ENCODE measurements around the gene PPP1R36.
"Not testable (repeated sequence)": the region's sequence is repeated elsewhere in the genome, so short reads cannot be mapped to it uniquely, and the experiment has no call there.

The PPP1R36 gene

GRCh38 chr14:64612021-64612380 lies 62.2 kb downstream of the PPP1R36 start:
- DNase-seq (ENCODE audit: low spot score), result no peak
- in situ Hi-C loops (cut with MboI; ENCODE audit: low sequenced_read_pairs, unreplicated experiment), result no loop called here
- TF ChIP-seq, protein P1, sequence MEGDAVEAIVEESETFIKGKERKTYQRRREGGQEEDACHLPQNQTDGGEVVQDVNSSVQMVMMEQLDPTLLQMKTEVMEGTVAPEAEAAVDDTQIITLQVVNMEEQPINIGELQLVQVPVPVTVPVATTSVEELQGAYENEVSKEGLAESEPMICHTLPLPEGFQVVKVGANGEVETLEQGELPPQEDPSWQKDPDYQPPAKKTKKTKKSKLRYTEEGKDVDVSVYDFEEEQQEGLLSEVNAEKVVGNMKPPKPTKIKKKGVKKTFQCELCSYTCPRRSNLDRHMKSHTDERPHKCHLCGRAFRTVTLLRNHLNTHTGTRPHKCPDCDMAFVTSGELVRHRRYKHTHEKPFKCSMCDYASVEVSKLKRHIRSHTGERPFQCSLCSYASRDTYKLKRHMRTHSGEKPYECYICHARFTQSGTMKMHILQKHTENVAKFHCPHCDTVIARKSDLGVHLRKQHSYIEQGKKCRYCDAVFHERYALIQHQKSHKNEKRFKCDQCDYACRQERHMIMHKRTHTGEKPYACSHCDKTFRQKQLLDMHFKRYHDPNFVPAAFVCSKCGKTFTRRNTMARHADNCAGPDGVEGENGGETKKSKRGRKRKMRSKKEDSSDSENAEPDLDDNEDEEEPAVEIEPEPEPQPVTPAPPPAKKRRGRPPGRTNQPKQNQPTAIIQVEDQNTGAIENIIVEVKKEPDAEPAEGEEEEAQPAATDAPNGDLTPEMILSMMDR (IDR thresholded peaks at IDR 0.05; ENCODE audit: borderline replicate concordance, control extremely low read depth, extremely low read depth, insufficient read depth, missing control alignments), result no peak

DNA sequence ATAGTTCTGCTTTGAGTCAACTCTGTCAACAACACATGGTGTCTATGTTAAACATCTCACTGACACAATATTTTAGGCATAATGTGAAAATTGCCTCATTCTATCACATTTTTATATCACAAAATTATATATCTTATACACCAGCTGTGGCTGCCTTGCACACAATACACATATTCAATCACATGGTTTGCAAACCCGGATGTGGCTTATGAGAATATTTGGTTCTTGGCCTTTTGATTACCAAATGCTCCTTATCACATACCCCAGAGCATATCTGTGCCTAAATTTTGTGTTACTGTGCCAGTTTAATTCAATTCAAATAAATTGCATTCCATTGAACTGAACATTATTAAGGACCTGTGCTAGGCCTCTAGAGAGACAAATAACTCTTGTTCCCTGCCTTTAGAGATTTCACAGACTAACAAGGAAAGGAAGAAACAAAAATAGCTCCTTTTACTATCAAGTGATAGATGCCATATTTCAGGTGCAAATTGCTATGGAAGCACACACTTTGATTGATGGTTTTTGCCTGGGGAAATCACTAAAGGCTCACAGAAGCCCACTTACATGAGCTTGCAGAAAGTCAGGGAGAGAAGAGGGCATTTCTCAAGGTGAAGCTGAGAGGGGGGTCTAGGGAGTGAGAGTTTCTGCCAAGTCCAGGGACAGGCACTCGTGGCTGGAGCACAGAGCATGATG lies 63.4 kb downstream of the PPP1R36 start:
- no peak for DNase-seq (ENCODE audit: low spot score)
- in situ Hi-C loops (cut with MboI; ENCODE audit: low sequenced_read_pairs, unreplicated experiment), result no loop called here
- TF ChIP-seq, protein P1 (IDR thresholded peaks at IDR 0.05; ENCODE audit: borderline replicate concordance, control extremely low read depth, extremely low read depth, insufficient read depth, missing control alignments), result no peak

- no peak for DNase-seq (ENCODE audit: low spot score)
- TF ChIP-seq, protein P1 (IDR thresholded peaks at IDR 0.05; ENCODE audit: borderline replicate concordance, control extremely low read depth, extremely low read depth, insufficient read depth, missing control alignments), result no peak
- in situ Hi-C loops (cut with MboI; ENCODE audit: low sequenced_read_pairs, unreplicated experiment), result no loop called here
Measured at GRCh38 chr14:64614166-64614565, 64.4 kb downstream of the PPP1R36 start.

DNA sequence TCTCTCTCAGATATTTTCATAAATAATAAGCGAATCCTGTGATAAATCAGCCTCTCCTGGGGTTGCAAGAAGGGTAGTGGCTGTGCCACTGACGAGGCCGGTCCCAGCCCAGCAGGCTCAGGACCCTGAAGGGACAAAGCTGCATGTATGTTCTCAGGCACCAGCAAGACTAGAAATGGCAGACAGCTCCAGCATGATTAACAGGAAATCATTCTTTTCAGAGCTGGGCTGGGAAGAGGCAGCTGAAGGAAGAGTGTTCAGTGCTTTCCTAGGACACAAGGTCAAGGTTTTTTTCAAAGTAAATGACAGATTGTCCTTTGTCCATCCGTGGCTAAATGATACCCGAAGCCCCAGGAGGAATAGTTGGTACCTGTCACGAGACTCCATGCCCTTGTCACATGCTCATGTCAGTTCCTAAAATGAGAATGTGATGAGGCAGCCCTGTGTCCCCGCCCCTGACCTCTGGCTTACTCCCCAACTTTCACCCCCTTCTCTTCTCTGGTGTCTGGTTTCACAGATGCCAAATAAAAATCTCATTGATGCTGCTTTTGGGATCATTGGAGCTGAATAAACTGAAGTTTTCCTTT lies 65.1 kb downstream of the PPP1R36 start:
- in situ Hi-C loops (cut with MboI; ENCODE audit: low sequenced_read_pairs, unreplicated experiment), result no loop called here
- TF ChIP-seq, protein P1 (IDR thresholded peaks at IDR 0.05; ENCODE audit: borderline replicate concordance, control extremely low read depth, extremely low read depth, insufficient read depth, missing control alignments), result no peak
- no peak for DNase-seq (ENCODE audit: low spot score)

DNA sequence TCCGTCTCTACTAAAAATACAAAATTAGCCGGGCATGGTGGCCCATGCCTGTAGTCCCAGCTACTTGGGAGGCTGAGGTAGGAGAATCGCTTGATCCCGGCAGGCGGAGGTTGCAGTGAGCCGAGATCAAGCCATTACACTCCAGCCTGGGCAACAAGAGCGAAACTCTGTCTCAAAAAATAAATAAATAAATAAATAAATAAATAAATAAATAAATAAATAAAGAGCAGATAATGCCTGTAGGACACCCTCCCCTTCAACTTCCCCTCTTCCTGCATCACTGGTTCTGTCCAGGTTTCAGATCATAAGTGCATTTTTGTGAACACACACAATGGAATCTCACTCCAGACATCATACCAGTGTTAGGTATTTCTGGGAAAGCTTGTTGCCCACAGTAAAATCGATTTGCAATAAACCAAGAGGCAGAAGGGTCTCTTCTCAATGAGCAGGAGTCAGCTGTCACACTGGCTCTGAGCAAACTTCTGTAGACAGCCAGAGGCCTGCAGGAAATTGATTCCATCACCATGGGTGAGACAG lies 68.2 kb downstream of the PPP1R36 start:
- DNase-seq (ENCODE audit: low spot score); in situ Hi-C loops (cut with MboI; ENCODE audit: low sequenced_read_pairs, unreplicated experiment): not testable (repeated sequence)

GRCh38 chr14:64620910-64621309 lies 71.1 kb downstream of the PPP1R36 start:
- in situ Hi-C loops (cut with MboI; ENCODE audit: low sequenced_read_pairs, unreplicated experiment), result no loop called here
- TF ChIP-seq, protein P1 (IDR thresholded peaks at IDR 0.05; ENCODE audit: borderline replicate concordance, control extremely low read depth, extremely low read depth, insufficient read depth, missing control alignments), result no peak
- no peak for DNase-seq (ENCODE audit: low spot score)

GRCh38 chr14:64623554-64624165 lies 73.9 kb downstream of the PPP1R36 start:
- TF ChIP-seq, protein P1 (IDR thresholded peaks at IDR 0.05; ENCODE audit: borderline replicate concordance, control extremely low read depth, extremely low read depth, insufficient read depth, missing control alignments), result no peak
- DNase-seq (ENCODE audit: low spot score), result no peak
- in situ Hi-C loops (cut with MboI; ENCODE audit: low sequenced_read_pairs, unreplicated experiment), result no loop called here
